Measurements from ENCODE around the gene RDH5.

DNA sequence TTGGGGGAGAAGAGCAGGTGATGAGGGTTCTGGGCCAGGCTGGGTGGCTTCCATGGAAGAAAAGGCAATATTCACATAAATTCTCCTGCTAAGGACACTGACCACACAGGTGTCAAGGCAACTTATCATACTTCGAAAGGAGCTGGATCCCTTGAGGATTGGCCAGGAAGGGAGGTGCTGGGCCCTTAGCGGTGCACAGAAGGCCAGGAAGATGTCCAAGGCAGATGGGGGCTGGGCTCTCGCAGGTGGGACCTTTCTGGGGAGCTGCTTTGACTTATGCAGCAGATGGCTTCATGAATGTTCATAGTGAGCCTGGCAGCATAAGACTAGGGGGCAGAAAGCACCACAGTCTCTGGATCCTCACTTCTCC lies 4.7 kb downstream of the RDH5 start:
- TF ChIP-seq, protein P1, sequence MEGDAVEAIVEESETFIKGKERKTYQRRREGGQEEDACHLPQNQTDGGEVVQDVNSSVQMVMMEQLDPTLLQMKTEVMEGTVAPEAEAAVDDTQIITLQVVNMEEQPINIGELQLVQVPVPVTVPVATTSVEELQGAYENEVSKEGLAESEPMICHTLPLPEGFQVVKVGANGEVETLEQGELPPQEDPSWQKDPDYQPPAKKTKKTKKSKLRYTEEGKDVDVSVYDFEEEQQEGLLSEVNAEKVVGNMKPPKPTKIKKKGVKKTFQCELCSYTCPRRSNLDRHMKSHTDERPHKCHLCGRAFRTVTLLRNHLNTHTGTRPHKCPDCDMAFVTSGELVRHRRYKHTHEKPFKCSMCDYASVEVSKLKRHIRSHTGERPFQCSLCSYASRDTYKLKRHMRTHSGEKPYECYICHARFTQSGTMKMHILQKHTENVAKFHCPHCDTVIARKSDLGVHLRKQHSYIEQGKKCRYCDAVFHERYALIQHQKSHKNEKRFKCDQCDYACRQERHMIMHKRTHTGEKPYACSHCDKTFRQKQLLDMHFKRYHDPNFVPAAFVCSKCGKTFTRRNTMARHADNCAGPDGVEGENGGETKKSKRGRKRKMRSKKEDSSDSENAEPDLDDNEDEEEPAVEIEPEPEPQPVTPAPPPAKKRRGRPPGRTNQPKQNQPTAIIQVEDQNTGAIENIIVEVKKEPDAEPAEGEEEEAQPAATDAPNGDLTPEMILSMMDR (IDR thresholded peaks at IDR 0.05): no peak
- no peak for TF ChIP-seq IRF2 (CRISPR knock-in tag; IDR thresholded peaks at IDR 0.05; ENCODE audit: borderline replicate concordance, low read depth)
- TF ChIP-seq AR (CRISPR knock-in tag; IDR thresholded peaks at IDR 0.05): no peak
- TF ChIP-seq NR3C1 (CRISPR knock-in tag; conservative IDR thresholded peaks at IDR 0.05; ENCODE audit: low read depth): no peak
- TF ChIP-seq CREM (CRISPR knock-in tag; IDR thresholded peaks at IDR 0.05): no peak
- no peak for TF ChIP-seq SP1 (CRISPR knock-in tag; conservative IDR thresholded peaks at IDR 0.05)
- no peak for TF ChIP-seq ZNF138 (CRISPR knock-in tag; conservative IDR thresholded peaks at IDR 0.05)
- TF ChIP-seq ZSCAN18 (CRISPR knock-in tag; IDR thresholded peaks at IDR 0.05): no peak
- TF ChIP-seq, protein P2, sequence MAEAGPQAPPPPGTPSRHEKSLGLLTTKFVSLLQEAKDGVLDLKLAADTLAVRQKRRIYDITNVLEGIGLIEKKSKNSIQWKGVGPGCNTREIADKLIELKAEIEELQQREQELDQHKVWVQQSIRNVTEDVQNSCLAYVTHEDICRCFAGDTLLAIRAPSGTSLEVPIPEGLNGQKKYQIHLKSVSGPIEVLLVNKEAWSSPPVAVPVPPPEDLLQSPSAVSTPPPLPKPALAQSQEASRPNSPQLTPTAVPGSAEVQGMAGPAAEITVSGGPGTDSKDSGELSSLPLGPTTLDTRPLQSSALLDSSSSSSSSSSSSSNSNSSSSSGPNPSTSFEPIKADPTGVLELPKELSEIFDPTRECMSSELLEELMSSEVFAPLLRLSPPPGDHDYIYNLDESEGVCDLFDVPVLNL (CRISPR knock-in tag; IDR thresholded peaks at IDR 0.05; ENCODE audit: borderline replicate concordance, low read depth): no peak

Data from WTC11 (cell line).